Measurements from ENCODE around the gene TRPM6. TPM values are rescaled to one million over a fixed set of nuclear protein-coding genes. Genes with fewer than 3 reads are reported as not detected.

The TRPM6 gene
- total RNA-seq, 1 experiment from 2014 or later: 1.4 TPM

- no peaks in the 10 kb centered on the region for H3K36me3 Mint-ChIP-seq
- DNase-seq (ENCODE audit: low spot score) (no peak), ATAC-seq (no peak)
- H3K27me3 Mint-ChIP-seq (ENCODE audit: low read depth): no peaks in the 10 kb centered on the region; the same call in none of the 2 replicates
- H3K4me3 Mint-ChIP-seq: no peak overlapping the region
- no peak overlapping the region for H3K27ac Mint-ChIP-seq
- POLR2A ChIA-PET: no interaction called here
- TF ChIP-seq USF1 (CRISPR knock-in tag; IDR thresholded peaks at IDR 0.05) (no peak), GRHL2 (CRISPR knock-in tag; IDR thresholded peaks at IDR 0.05; ENCODE audit: insufficient replicate concordance, severe bottlenecking) (no peak), ZSCAN18 (CRISPR knock-in tag; IDR thresholded peaks at IDR 0.05) (no peak), MAX (CRISPR knock-in tag; IDR thresholded peaks at IDR 0.05) (no peak)
- TF ChIP-seq, protein P1, sequence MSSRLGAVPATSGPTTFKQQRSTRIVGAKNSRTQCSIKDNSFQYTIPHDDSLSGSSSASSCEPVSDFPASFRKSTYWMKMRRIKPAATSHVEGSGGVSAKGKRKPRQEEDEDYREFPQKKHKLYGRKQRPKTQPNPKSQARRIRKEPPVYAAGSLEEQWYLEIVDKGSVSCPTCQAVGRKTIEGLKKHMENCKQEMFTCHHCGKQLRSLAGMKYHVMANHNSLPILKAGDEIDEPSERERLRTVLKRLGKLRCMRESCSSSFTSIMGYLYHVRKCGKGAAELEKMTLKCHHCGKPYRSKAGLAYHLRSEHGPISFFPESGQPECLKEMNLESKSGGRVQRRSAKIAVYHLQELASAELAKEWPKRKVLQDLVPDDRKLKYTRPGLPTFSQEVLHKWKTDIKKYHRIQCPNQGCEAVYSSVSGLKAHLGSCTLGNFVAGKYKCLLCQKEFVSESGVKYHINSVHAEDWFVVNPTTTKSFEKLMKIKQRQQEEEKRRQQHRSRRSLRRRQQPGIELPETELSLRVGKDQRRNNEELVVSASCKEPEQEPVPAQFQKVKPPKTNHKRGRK (CRISPR knock-in tag; IDR thresholded peaks at IDR 0.05; ENCODE audit: borderline replicate concordance): no peak
- H3K9me3 Mint-ChIP-seq: no peaks in the 10 kb centered on the region
- H3K4me1 Mint-ChIP-seq: peaks cover 4% of the 10 kb centered on the region
- CTCF ChIA-PET: interaction anchor here (0.9 to 2.6 kb wide), 3 partner anchors 9 to 181 kb away, joined by 3 to 21 read pairs (median 4); partner anchors contain the start of gene C9orf40
These were observed 116.0 kb downstream of the TRPM6 start for GRCh38 chr9:74771672-74772071.

- Mint-ChIP-seq H3K4me1 (peaks cover 4% of the 10 kb centered on the region), H3K4me3 (no peak overlapping the region), H3K27ac (no peak overlapping the region), H3K27me3 (ENCODE audit: low read depth) (no peaks in the 10 kb centered on the region; the same call in none of the 2 replicates), H3K36me3 (no peaks in the 10 kb centered on the region), H3K9me3 (no peaks in the 10 kb centered on the region)
- POLR2A ChIA-PET: no interaction called here
- CTCF ChIA-PET: interaction anchor here (1.4 kb wide), 1 partner anchor 12 kb away, joined by 4 read pairs; no protein-coding TSS in a partner anchor
- no peak for DNase-seq (ENCODE audit: low spot score)
- no peak for TF ChIP-seq HMGA2 (CRISPR knock-in tag; IDR thresholded peaks at IDR 0.05)
- TF ChIP-seq PRRX2 (CRISPR knock-in tag; IDR thresholded peaks at IDR 0.05): no peak
- no peak for TF ChIP-seq PRDM15 (CRISPR knock-in tag; IDR thresholded peaks at IDR 0.05)
- TF ChIP-seq FOXJ3 (CRISPR knock-in tag; IDR thresholded peaks at IDR 0.05; ENCODE audit: borderline replicate concordance): no peak
- no peak for ATAC-seq
These were observed 116.5 kb downstream of the TRPM6 start for GRCh38 chr9:74771262-74771585.

DNA sequence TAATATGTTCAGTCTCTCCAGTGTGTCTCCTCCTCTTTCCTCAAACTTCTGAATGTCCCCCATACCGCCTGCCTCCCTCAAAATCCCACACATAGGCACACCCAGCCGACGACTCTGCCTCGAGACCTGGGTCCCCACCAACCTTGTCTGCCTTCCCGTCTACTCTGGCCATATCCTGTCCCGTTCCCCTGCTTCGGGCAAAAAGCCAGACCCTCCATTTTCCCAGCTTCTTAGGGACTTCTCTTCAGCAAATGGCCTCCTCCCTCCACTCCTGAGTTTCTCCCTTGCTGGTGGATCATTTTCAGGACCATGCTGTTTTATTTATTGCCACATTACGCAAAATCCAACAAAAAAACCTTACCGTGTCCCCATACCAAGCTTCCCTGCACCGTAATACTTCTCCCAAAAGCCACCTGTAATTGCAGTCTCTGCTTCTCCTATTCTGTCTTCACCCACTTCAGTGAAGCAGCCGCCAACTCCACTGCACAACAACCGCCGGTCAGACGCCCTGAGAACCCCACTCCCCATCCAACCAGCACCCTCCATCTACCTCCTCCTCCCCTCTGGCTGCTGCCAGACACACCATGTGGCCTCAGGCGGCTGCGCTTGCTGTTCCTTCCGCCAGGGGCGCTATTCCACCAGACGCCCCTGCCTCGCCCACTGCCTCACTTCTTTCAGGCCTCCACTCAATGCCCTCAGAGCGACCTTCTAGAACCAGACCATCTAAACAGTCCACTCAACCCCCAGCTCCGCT is 117.0 kb downstream of the TRPM6 start:
- Mint-ChIP-seq H3K4me3 (peak overlapping the region; percentile 45), H3K4me1 (peaks cover 4% of the 10 kb centered on the region), H3K9me3 (no peaks in the 10 kb centered on the region), H3K36me3 (no peaks in the 10 kb centered on the region), H3K27ac (no peak overlapping the region), H3K27me3 (ENCODE audit: low read depth) (no peaks in the 10 kb centered on the region; the same call in none of the 2 replicates)
- ChIA-PET CTCF (interaction anchor here (0.6 to 1.4 kb wide), 2 partner anchors 12 to 247 kb away, joined by 3 to 4 read pairs; no protein-coding TSS in a partner anchor), POLR2A (no interaction called here)
- DNase-seq (ENCODE audit: low spot score) (peak; percentile 87), ATAC-seq (peak; percentile 97)
- TF ChIP-seq GTF2I (CRISPR knock-in tag; conservative IDR thresholded peaks at IDR 0.05) (no peak), USF1 (CRISPR knock-in tag; IDR thresholded peaks at IDR 0.05) (0 out of 2 replicates have a peak, but pooled peaks have one; percentile 23), CDX4 (CRISPR knock-in tag; IDR thresholded peaks at IDR 0.05; ENCODE audit: borderline replicate concordance) (no peak), E2F4 (CRISPR knock-in tag; IDR thresholded peaks at IDR 0.05; ENCODE audit: borderline replicate concordance, low read depth) (no peak), ZNF232 (CRISPR knock-in tag; IDR thresholded peaks at IDR 0.05) (no peak)
- TF ChIP-seq, protein P1 (CRISPR knock-in tag; IDR thresholded peaks at IDR 0.05; ENCODE audit: borderline replicate concordance): no peak
- TF ChIP-seq, protein P2, sequence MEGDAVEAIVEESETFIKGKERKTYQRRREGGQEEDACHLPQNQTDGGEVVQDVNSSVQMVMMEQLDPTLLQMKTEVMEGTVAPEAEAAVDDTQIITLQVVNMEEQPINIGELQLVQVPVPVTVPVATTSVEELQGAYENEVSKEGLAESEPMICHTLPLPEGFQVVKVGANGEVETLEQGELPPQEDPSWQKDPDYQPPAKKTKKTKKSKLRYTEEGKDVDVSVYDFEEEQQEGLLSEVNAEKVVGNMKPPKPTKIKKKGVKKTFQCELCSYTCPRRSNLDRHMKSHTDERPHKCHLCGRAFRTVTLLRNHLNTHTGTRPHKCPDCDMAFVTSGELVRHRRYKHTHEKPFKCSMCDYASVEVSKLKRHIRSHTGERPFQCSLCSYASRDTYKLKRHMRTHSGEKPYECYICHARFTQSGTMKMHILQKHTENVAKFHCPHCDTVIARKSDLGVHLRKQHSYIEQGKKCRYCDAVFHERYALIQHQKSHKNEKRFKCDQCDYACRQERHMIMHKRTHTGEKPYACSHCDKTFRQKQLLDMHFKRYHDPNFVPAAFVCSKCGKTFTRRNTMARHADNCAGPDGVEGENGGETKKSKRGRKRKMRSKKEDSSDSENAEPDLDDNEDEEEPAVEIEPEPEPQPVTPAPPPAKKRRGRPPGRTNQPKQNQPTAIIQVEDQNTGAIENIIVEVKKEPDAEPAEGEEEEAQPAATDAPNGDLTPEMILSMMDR (IDR thresholded peaks at IDR 0.05): peak; percentile 99
